GM12875 (cell line): ENCODE data around the gene GYPC.
"Not testable (repeated sequence)": the region's sequence is repeated elsewhere in the genome, so short reads cannot be mapped to it uniquely, and the experiment has no call there.

ENCODE experiments used
- H3K4me3 ChIP-seq: one replicate; pipeline ENCODE4 v1.5.1; 2011; ENCODE audit warnings: low read depth, low read length, control low read depth
- CTCF ChIP-seq: IDR thresholded peaks from 2 replicates; pipeline ENCODE4 v1.5.1; 2011; ENCODE audit warnings: low read depth, mild to moderate bottlenecking, control low read depth, inconsistent platforms, low read length, moderate library complexity, borderline replicate concordance; ENCODE audit not compliant: insufficient read depth

Gene GYPC

GRCh38 chr2:126634273-126634861, 21.6 kb upstream of the GYPC start:
- H3K4me3 ChIP-seq: no peak overlapping the region
- peak; percentile 69 for TF ChIP-seq CTCF

- no peak for TF ChIP-seq CTCF
- H3K4me3 ChIP-seq: no peak overlapping the region
Measured at GRCh38 chr2:126635281-126635680, 20.7 kb upstream of the GYPC start.

- no peak for TF ChIP-seq CTCF
- H3K4me3 ChIP-seq: no peak overlapping the region
Measured at GRCh38 chr2:126635736-126636135, 20.2 kb upstream of the GYPC start.

- H3K4me3 ChIP-seq: no peak overlapping the region
- no peak for TF ChIP-seq CTCF
Measured at GRCh38 chr2:126637386-126637785, 18.6 kb upstream of the GYPC start.

GRCh38 chr2:126638746-126639145, 17.2 kb upstream of the GYPC start:
- no peak for TF ChIP-seq CTCF

GRCh38 chr2:126639276-126639675, 16.7 kb upstream of the GYPC start:
- no peak overlapping the region for H3K4me3 ChIP-seq
- no peak for TF ChIP-seq CTCF

More at GRCh38 chr2:126638746-126639145, 17.2 kb upstream of the GYPC start:
- no peak overlapping the region for H3K4me3 ChIP-seq

- not testable (repeated sequence) for H3K4me3 ChIP-seq
Measured at GRCh38 chr2:126641294-126641693, 14.7 kb upstream of the GYPC start.

GRCh38 chr2:126642031-126642430, 13.9 kb upstream of the GYPC start:
- TF ChIP-seq CTCF: no peak
- H3K4me3 ChIP-seq: no peak overlapping the region
